Tibial nerve (tissue), 4 donors: ENCODE results near the gene SNX33. TPM values are rescaled to one million over a fixed set of nuclear protein-coding genes. Genes with fewer than 3 reads are reported as not detected.
"Not testable (repeated sequence)": the region's sequence is repeated elsewhere in the genome, so short reads cannot be mapped to it uniquely, and the experiment has no call there.

Experiments used
- DNase-seq, 2 donors: peaks; one replicate each; pipeline ENCODE4 v3.0.0-alpha.2; 2019; ENCODE audit warnings: low spot score in 2 of 2
- H3K27ac ChIP-seq, 4 donors: fragments of 200-600 bp; sonication (generic) in 3 of 4; one replicate each; pipeline ENCODE4 v1.5.1; 2017 to 2019; ENCODE audit warnings: mild to moderate bottlenecking in 1 of 4
- H3K27me3 ChIP-seq, 2 donors: fragments of 200-600 bp; sonication (generic) in 1 of 2; one replicate each; pipeline versions ENCODE4 v1.5.1 to v1.6.0; 2017 to 2019
- H3K36me3 ChIP-seq, 3 donors: fragments of 200-600 bp; sonication (generic); one replicate each; pipeline ENCODE4 v1.5.1; 2018 to 2019
- H3K4me1 ChIP-seq, 4 donors: fragments of 200-600 bp; sonication (generic) in 3 of 4; one replicate each; pipeline ENCODE4 v1.5.1; 2017 to 2019
- H3K4me3 ChIP-seq, 4 donors: fragments of 200-600 bp; sonication (generic) in 3 of 4; one replicate each; pipeline ENCODE4 v1.5.1; 2017 to 2019; ENCODE audit warnings: mild to moderate bottlenecking in 1 of 4, moderate library complexity in 1 of 4
- H3K9me3 ChIP-seq, 4 donors: fragments of 200-600 bp; sonication (generic) in 3 of 4; one replicate each; pipeline ENCODE4 v1.5.1; 2017 to 2019
- CTCF ChIP-seq, 5 experiments: fragments of 200-600 bp in 3 of 5; fragments of 450-650 bp in 2 of 5; sonication (generic) in 3 of 5; IDR thresholded peaks; one replicate each; pipeline ENCODE4 v1.5.1; 2016 to 2019; ENCODE audit warnings: antibody characterized with exemption in 5 of 5, mild to moderate bottlenecking in 3 of 5, moderate library complexity in 2 of 5
- EP300 ChIP-seq, 2 donors: sonication (generic); formaldehyde crosslinking; IDR thresholded peaks; one replicate each; pipeline ENCODE4 v1.6.1; 2017; ENCODE audit warnings: antibody characterized with exemption in 2 of 2, mild to moderate bottlenecking in 1 of 2
- POLR2A ChIP-seq, 2 donors: fragments of 450-650 bp; IDR thresholded peaks; one replicate each; pipeline ENCODE4 v1.6.1; 2017; ENCODE audit warnings: antibody characterized with exemption in 2 of 2, mild to moderate bottlenecking in 2 of 2, moderate library complexity in 2 of 2
- WGBS, 2 donors: methylation state at CpG; one replicate each; pipeline ENCODE4 v1.1.5; 2018; 5-methylcytosine and 5-hydroxymethylcytosine counted together
- total RNA-seq, 4 donors: library from RNA; depleted of rRNA; stranded (reverse); fragments of >200 nt; gene quantifications; one replicate each; pipeline ENCODE4 v1.1.0, GENCODE V29; 2016

The SNX33 gene
- total RNA-seq, 4 donors from 2014 or later = 29.7 to 44.9 (median 31.1) TPM

GRCh38 chr15:75686212-75686642 lies 38.5 kb downstream of the SNX33 start:
- peak; percentile 77 to 79 for DNase-seq
- H3K27ac ChIP-seq = peak overlapping the region in 2 of 4 donors; percentile 28 to 38

GRCh38 chr15:75687486-75688277 lies 40.0 kb downstream of the SNX33 start:
- no peak for TF ChIP-seq CTCF (IDR thresholded peaks at IDR 0.05)
- no peak for TF ChIP-seq EP300 (IDR thresholded peaks at IDR 0.05)
- no peak for TF ChIP-seq POLR2A (IDR thresholded peaks at IDR 0.05)
- no peaks in the 10 kb centered on the region for H3K9me3 ChIP-seq
- 89 to 93% methylated on average over 10 to 32 of the region's 44 CpGs for WGBS, 2 donors
- H3K4me1 ChIP-seq = peaks cover 0 to 38% (median 7%) of the 10 kb centered on the region in 4 donors
- H3K4me3 ChIP-seq = no peak overlapping the region
- DNase-seq = no peak
- peak overlapping the region in 2 of 4 donors; percentile 38 to 66 for H3K27ac ChIP-seq
- H3K36me3 ChIP-seq = peaks cover 0 to 77% (median 0%) of the 10 kb centered on the region in 3 donors
- no peaks in the 10 kb centered on the region for H3K27me3 ChIP-seq

More at GRCh38 chr15:75686212-75686642, 38.5 kb downstream of the SNX33 start:
- 31 to 62% methylated on average over 3 to 14 of the region's 14 CpGs for WGBS, 2 donors
- H3K27me3 ChIP-seq, H3K4me3 ChIP-seq, H3K9me3 ChIP-seq: not testable (repeated sequence)
- H3K4me1 ChIP-seq = peaks cover 0 to 38% (median 7%) of the 10 kb centered on the region in 4 donors
- peaks cover 0 to 80% (median 0%) of the 10 kb centered on the region in 3 donors for H3K36me3 ChIP-seq
- peak; percentile 72 to 95 (median 89) for TF ChIP-seq CTCF (IDR thresholded peaks at IDR 0.05)

GRCh38 chr15:75688278-75688557 lies 40.5 kb downstream of the SNX33 start:
- DNase-seq = no peak
- no peaks in the 10 kb centered on the region for H3K9me3 ChIP-seq
- WGBS, 2 donors = 91 to 92% methylated on average over 7 of the region's 7 CpGs
- H3K4me3 ChIP-seq = no peak overlapping the region
- peaks cover 0 to 73% (median 0%) of the 10 kb centered on the region in 3 donors for H3K36me3 ChIP-seq
- H3K27me3 ChIP-seq = no peaks in the 10 kb centered on the region
- H3K4me1 ChIP-seq = peaks cover 0 to 36% (median 8%) of the 10 kb centered on the region in 4 donors
- no peak for TF ChIP-seq CTCF (IDR thresholded peaks at IDR 0.05)
- TF ChIP-seq POLR2A (IDR thresholded peaks at IDR 0.05) = no peak
- TF ChIP-seq EP300 (IDR thresholded peaks at IDR 0.05) = no peak
- peak overlapping the region in 1 of 4 donors; percentile 38 for H3K27ac ChIP-seq

- no peak overlapping the region for H3K4me3 ChIP-seq
- no peak overlapping the region for H3K27ac ChIP-seq
- peaks cover 0 to 36% (median 9%) of the 10 kb centered on the region in 4 donors for H3K4me1 ChIP-seq
- no peaks in the 10 kb centered on the region for H3K27me3 ChIP-seq
- peaks cover 0 to 73% (median 0%) of the 10 kb centered on the region in 3 donors for H3K36me3 ChIP-seq
- H3K9me3 ChIP-seq = no peaks in the 10 kb centered on the region
- DNase-seq = no peak
- TF ChIP-seq EP300 (IDR thresholded peaks at IDR 0.05) (no peak), POLR2A (IDR thresholded peaks at IDR 0.05) (no peak), CTCF (IDR thresholded peaks at IDR 0.05) (no peak)
- 83 to 94% methylated on average over 6 to 22 of the region's 26 CpGs for WGBS, 2 donors
These were observed 41.1 kb downstream of the SNX33 start for GRCh38 chr15:75688831-75689230.

GRCh38 chr15:75689429-75689828 lies 41.7 kb downstream of the SNX33 start:
- not testable (repeated sequence) for H3K4me3 ChIP-seq, H3K27ac ChIP-seq, H3K27me3 ChIP-seq, H3K9me3 ChIP-seq, DNase-seq
- Histone ChIP-seq H3K36me3 (peaks cover 0 to 69% (median 0%) of the 10 kb centered on the region in 3 donors), H3K4me1 (peaks cover 0 to 36% (median 13%) of the 10 kb centered on the region in 4 donors)
- WGBS, 2 donors = 80 to 83% methylated on average over 4 of the region's 20 CpGs

GRCh38 chr15:75692311-75692710 lies 44.6 kb downstream of the SNX33 start:
- WGBS, 2 donors = 67 to 68% methylated on average over 4 of the region's 4 CpGs
- H3K9me3 ChIP-seq, DNase-seq, H3K4me3 ChIP-seq, H3K27me3 ChIP-seq: not testable (repeated sequence)
- peaks cover 0 to 50% (median 0%) of the 10 kb centered on the region in 3 donors for H3K36me3 ChIP-seq
- peak overlapping the region in 1 of 4 donors; percentile 61 for H3K27ac ChIP-seq
- peaks cover 2 to 48% (median 38%) of the 10 kb centered on the region in 4 donors for H3K4me1 ChIP-seq

GRCh38 chr15:75693028-75693427 lies 45.3 kb downstream of the SNX33 start:
- H3K27me3 ChIP-seq = not testable (repeated sequence)
- H3K27ac ChIP-seq = peak overlapping the region in 3 of 4 donors; percentile 72 to 98 (median 97)

More at GRCh38 chr15:75693028-75693427, 45.3 kb downstream of the SNX33 start:
- peaks cover 2 to 50% (median 45%) of the 10 kb centered on the region in 4 donors for H3K4me1 ChIP-seq
- not testable (repeated sequence) for H3K9me3 ChIP-seq, H3K4me3 ChIP-seq, DNase-seq
- WGBS, 2 donors = 63 to 80% methylated on average over 7 to 11 of the region's 15 CpGs
- H3K36me3 ChIP-seq = peaks cover 0 to 43% (median 0%) of the 10 kb centered on the region in 3 donors
